Right forelimb (tissue), 1 donor: ENCODE measurements around the gene RAVER2.

Experiments
- DNase-seq: peaks from one replicate; pipeline ENCODE4 v3.0.0-alpha.2; 2018

Gene RAVER2

DNA sequence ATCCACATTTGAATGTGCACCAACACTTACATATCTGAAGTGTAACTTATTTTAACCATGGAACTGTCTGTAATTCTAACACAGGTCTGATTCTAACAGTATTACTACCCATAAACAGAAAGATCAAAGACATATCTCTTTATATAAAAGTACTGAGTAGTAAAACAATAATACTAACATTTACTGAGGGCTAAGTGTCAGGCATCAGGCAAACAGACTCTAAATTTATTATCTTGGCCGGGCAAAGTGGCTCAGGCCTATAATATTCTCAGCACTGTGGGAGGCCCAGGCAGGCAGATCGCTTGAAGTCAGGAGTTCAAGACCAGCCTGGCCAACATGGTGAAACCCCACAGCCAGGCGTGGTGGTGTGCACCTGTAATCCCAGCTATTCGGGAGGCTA is 135.6 kb downstream of the RAVER2 start:
- DNase-seq, result no peak

DNA sequence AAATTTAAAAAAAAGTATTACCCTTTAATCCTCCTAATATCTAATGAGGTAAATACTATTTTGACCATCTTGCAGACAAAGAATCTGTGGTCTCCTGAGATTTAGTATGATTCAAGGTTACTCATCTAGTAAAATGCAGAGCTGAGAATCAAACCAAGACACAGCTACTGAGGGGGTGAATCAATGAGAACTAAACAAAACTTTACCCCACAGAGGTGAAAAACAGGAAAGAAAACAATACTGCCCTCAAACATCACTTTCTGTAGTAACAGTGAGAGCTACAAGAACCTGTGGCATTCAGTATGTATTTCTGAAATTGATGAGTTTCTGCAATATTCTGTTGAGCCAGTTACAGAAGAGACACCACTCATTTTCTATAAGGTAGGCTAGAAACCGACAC is 136.4 kb downstream of the RAVER2 start:
- DNase-seq, result no peak
